Measurements from ENCODE around the gene SCYGR6. TPM values are rescaled to one million over a fixed set of nuclear protein-coding genes. Genes with fewer than 3 reads are reported as not detected.

Gene SCYGR6
- total and polyA plus RNA-seq, 5 donors from 2014 or later = not detected

DNA sequence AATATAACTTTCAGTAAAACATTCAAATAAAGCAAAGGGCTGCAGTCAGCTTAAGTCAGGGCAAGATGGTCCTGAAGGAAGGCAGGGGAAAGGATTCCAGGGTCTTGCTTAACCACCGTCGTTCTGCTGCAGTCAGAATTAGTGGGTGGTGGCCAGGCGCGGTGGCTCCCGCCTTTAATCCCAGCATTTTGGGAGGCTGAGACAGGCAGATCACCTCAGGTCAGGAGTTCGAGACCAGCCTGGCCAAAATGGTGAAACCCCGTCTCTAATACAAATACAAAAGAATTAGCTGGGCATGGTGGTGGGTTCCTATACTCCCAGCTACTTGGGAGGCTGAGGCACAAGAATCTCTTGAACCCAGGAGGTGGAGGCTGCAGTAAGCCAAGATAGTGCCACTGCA is 13.6 kb downstream of the SCYGR6 start:
- no peak for ATAC-seq (ENCODE audit: low read depth in 2 of 2)
- no peak overlapping the region for H3K4me3 Mint-ChIP-seq
- H3K27me3 ChIP-seq (ENCODE audit: control insufficient read depth, insufficient read depth, low read length) = no peaks in the 10 kb centered on the region

DNA sequence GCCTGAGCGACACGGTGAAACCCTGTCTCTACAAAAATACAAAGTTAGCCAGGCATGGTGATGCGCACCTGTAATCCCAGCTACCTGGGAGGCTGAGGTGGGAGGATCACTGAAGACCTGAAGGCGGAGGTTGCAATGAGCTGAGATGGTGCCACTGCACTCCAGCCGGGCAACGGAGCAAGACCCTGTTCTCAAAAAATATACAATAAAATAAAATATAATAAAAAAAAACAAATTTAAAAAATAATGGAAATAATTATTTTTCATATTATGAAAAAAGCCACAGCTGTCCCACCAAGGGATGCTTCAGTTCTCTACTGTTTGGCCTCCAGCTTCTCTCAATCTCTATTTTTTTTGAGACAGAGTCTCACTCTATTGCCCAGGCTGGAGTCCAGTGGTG is 17.2 kb downstream of the SCYGR6 start:
- no peak overlapping the region for H3K27ac Mint-ChIP-seq

More for the DNA sequence above, 13.6 kb downstream of the SCYGR6 start:
- peaks cover 0 to 2% (median 0%) of the 10 kb centered on the region in 7 donors for H3K9me3 Mint-ChIP-seq
- no peak overlapping the region for H3K27ac Mint-ChIP-seq
- DNase-seq = no peak
- Histone ChIP-seq H3K4me1 (ENCODE audit: control insufficient read depth, insufficient read depth, low read length, poor library complexity, severe bottlenecking) (no peaks in the 10 kb centered on the region), H3K27ac (ENCODE audit: insufficient read depth, low read length, poor library complexity, severe bottlenecking) (no peak overlapping the region), H3K9me3 (ENCODE audit: control insufficient read depth in 2 of 2, low read length in 2 of 2) (no peaks in the 10 kb centered on the region), H3K4me3 (ENCODE audit: low read depth, low read length) (no peak overlapping the region), H3K36me3 (ENCODE audit: control insufficient read depth, insufficient read depth, low read length) (no peaks in the 10 kb centered on the region)
- no peaks in the 10 kb centered on the region for H3K36me3 Mint-ChIP-seq
- H3K27me3 Mint-ChIP-seq = peaks cover 13% of the 10 kb centered on the region
- no peaks in the 10 kb centered on the region for H3K4me1 Mint-ChIP-seq

DNA sequence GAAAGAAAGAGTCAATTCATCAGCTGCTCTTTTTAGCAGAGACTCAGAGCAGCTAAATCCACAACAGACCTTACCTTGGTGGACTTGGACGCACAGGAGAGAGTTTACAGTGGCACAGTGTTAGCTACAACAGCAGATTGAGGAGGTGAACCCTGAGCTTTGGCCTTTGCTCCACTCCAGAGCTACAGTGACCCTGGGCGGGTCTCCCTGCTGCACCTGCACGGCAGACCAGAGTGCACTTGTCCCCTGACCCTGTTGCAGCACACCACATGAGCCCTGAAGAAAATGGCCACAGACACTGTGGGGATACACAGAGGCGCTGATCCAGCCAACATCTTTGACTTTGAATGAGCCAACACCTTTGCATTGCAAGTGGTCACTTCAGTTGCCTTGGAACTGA is 17.7 kb downstream of the SCYGR6 start:
- H3K4me3 ChIP-seq (ENCODE audit: low read depth, low read length) = no peak overlapping the region
- no peak overlapping the region for H3K27ac Mint-ChIP-seq
- no peak overlapping the region for H3K4me3 Mint-ChIP-seq
- no peak for DNase-seq
- peaks cover 0 to 2% (median 0%) of the 10 kb centered on the region in 7 donors for H3K9me3 Mint-ChIP-seq
- peaks cover 9% of the 10 kb centered on the region for H3K27me3 Mint-ChIP-seq
- no peak for ATAC-seq (ENCODE audit: low read depth in 2 of 2)
- H3K36me3 Mint-ChIP-seq = no peaks in the 10 kb centered on the region
- H3K27ac ChIP-seq (ENCODE audit: insufficient read depth, low read length, poor library complexity, severe bottlenecking) = no peak overlapping the region
- no peaks in the 10 kb centered on the region for H3K4me1 ChIP-seq (ENCODE audit: control insufficient read depth, insufficient read depth, low read length, poor library complexity, severe bottlenecking)
- no peaks in the 10 kb centered on the region for H3K9me3 ChIP-seq (ENCODE audit: control insufficient read depth in 2 of 2, low read length in 2 of 2)
- H3K4me1 Mint-ChIP-seq = no peaks in the 10 kb centered on the region
- H3K36me3 ChIP-seq (ENCODE audit: control insufficient read depth, insufficient read depth, low read length) = no peaks in the 10 kb centered on the region
- no peaks in the 10 kb centered on the region for H3K27me3 ChIP-seq (ENCODE audit: control insufficient read depth, insufficient read depth, low read length)

More for the DNA sequence above, 17.2 kb downstream of the SCYGR6 start:
- Histone ChIP-seq H3K27ac (ENCODE audit: insufficient read depth, low read length, poor library complexity, severe bottlenecking) (no peak overlapping the region), H3K9me3 (ENCODE audit: control insufficient read depth in 2 of 2, low read length in 2 of 2) (no peaks in the 10 kb centered on the region), H3K36me3 (ENCODE audit: control insufficient read depth, insufficient read depth, low read length) (no peaks in the 10 kb centered on the region), H3K4me1 (ENCODE audit: control insufficient read depth, insufficient read depth, low read length, poor library complexity, severe bottlenecking) (no peaks in the 10 kb centered on the region), H3K4me3 (ENCODE audit: low read depth, low read length) (no peak overlapping the region), H3K27me3 (ENCODE audit: control insufficient read depth, insufficient read depth, low read length) (no peaks in the 10 kb centered on the region)
- no peak overlapping the region for H3K4me3 Mint-ChIP-seq
- peaks cover 9% of the 10 kb centered on the region for H3K27me3 Mint-ChIP-seq
- no peak for DNase-seq
- no peaks in the 10 kb centered on the region for H3K4me1 Mint-ChIP-seq
- H3K36me3 Mint-ChIP-seq = no peaks in the 10 kb centered on the region
- no peak for ATAC-seq (ENCODE audit: low read depth in 2 of 2)
- H3K9me3 Mint-ChIP-seq = peaks cover 0 to 2% (median 0%) of the 10 kb centered on the region in 7 donors

DNA sequence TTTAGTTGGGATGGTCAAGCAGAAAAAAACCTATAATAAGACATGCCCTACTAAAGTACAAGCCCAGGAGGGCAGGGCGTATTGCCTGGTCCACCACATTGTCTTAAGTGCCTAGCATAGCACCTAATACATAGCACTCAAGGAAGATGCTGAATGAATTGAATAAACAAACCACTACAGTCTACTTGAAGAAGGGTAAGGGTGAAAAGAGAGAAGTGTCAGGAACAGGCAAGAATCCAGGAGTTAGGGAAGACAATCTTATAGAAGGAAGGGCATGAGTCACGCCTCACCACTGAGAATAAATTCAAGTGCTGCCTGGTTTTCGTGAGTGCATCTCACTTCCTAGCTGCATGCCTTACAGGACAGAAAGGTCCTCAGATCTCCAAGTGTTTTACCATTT is 20.6 kb downstream of the SCYGR6 start:
- Histone ChIP-seq H3K9me3 (ENCODE audit: control insufficient read depth in 2 of 2, low read length in 2 of 2) (no peaks in the 10 kb centered on the region), H3K4me1 (ENCODE audit: control insufficient read depth, insufficient read depth, low read length, poor library complexity, severe bottlenecking) (no peaks in the 10 kb centered on the region), H3K4me3 (ENCODE audit: low read depth, low read length) (no peak overlapping the region), H3K27ac (ENCODE audit: insufficient read depth, low read length, poor library complexity, severe bottlenecking) (no peak overlapping the region), H3K27me3 (ENCODE audit: control insufficient read depth, insufficient read depth, low read length) (peaks cover 1% of the 10 kb centered on the region), H3K36me3 (ENCODE audit: control insufficient read depth, insufficient read depth, low read length) (no peaks in the 10 kb centered on the region)
- H3K4me3 Mint-ChIP-seq = no peak overlapping the region
- ATAC-seq (ENCODE audit: low read depth in 2 of 2) = no peak
- no peaks in the 10 kb centered on the region for H3K36me3 Mint-ChIP-seq
- H3K4me1 Mint-ChIP-seq = no peaks in the 10 kb centered on the region
- H3K9me3 Mint-ChIP-seq = no peaks in the 10 kb centered on the region
- no peak for DNase-seq
- H3K27ac Mint-ChIP-seq = no peak overlapping the region
- H3K27me3 Mint-ChIP-seq = peaks cover 5% of the 10 kb centered on the region

DNA sequence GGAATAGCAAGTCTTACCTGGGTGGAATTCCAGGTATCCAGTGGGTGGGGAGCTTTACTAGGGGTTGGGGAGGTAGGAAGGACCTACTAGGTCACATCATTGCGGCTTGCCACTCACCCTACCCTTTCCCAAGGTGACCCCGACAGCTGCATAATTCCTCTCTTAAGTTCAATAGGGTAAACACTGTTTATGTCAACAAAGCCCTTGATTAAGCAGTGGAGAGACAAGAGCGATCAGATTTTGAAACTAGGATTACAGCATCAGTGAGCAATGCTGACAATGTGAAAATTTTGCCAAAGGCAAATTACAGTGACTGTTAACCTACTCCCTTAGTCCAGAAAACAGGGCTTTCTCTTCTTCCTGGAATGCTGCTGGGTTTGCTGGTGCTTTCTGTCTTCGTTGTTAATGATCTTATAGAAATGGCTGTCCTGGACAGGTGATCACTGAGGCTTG is 21.3 kb downstream of the SCYGR6 start:
- DNase-seq = no peak
- H3K36me3 Mint-ChIP-seq = no peaks in the 10 kb centered on the region
- H3K4me1 Mint-ChIP-seq = no peaks in the 10 kb centered on the region
- ATAC-seq (ENCODE audit: low read depth in 2 of 2) = no peak
- Histone ChIP-seq H3K9me3 (ENCODE audit: control insufficient read depth in 2 of 2, low read length in 2 of 2) (no peaks in the 10 kb centered on the region), H3K36me3 (ENCODE audit: control insufficient read depth, insufficient read depth, low read length) (no peaks in the 10 kb centered on the region), H3K27me3 (ENCODE audit: control insufficient read depth, insufficient read depth, low read length) (peaks cover 1% of the 10 kb centered on the region), H3K4me3 (ENCODE audit: low read depth, low read length) (no peak overlapping the region), H3K4me1 (ENCODE audit: control insufficient read depth, insufficient read depth, low read length, poor library complexity, severe bottlenecking) (no peaks in the 10 kb centered on the region), H3K27ac (ENCODE audit: insufficient read depth, low read length, poor library complexity, severe bottlenecking) (no peak overlapping the region)
- H3K4me3 Mint-ChIP-seq = no peak overlapping the region
- H3K9me3 Mint-ChIP-seq = no peaks in the 10 kb centered on the region
- H3K27ac Mint-ChIP-seq = no peak overlapping the region
- peaks cover 5% of the 10 kb centered on the region for H3K27me3 Mint-ChIP-seq

DNA sequence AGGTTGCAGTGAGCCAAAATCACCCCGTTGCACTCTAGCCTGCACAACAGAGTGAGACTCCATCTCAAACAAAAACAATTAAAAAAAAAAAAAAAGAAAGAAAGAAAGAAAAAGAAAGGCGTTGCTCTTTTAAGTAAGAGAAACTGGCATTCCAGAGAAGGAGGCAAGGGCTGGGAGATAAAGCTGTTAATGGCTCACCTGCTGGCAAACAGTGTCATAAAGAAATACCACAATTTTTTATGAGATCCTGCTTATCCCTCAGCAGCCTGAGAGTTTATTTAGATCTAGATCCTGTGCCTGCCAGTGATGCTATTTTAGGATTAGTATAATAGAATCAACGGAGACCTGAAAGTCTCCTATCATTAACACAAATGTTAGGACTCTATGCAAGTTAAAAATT is 23.0 kb downstream of the SCYGR6 start:
- no peak for DNase-seq
- Mint-ChIP-seq H3K9me3 (no peaks in the 10 kb centered on the region), H3K27me3 (peaks cover 5% of the 10 kb centered on the region), H3K27ac (no peak overlapping the region), H3K36me3 (no peaks in the 10 kb centered on the region), H3K4me3 (no peak overlapping the region), H3K4me1 (no peaks in the 10 kb centered on the region)
- H3K27ac ChIP-seq (ENCODE audit: insufficient read depth, low read length, poor library complexity, severe bottlenecking) = no peak overlapping the region
- no peaks in the 10 kb centered on the region for H3K4me1 ChIP-seq (ENCODE audit: control insufficient read depth, insufficient read depth, low read length, poor library complexity, severe bottlenecking)
- H3K4me3 ChIP-seq (ENCODE audit: low read depth, low read length) = no peak overlapping the region
- H3K27me3 ChIP-seq (ENCODE audit: control insufficient read depth, insufficient read depth, low read length) = peaks cover 1% of the 10 kb centered on the region
- H3K36me3 ChIP-seq (ENCODE audit: control insufficient read depth, insufficient read depth, low read length) = no peaks in the 10 kb centered on the region
- H3K9me3 ChIP-seq (ENCODE audit: control insufficient read depth in 2 of 2, low read length in 2 of 2) = no peaks in the 10 kb centered on the region
- no peak for ATAC-seq (ENCODE audit: low read depth in 2 of 2)

DNA sequence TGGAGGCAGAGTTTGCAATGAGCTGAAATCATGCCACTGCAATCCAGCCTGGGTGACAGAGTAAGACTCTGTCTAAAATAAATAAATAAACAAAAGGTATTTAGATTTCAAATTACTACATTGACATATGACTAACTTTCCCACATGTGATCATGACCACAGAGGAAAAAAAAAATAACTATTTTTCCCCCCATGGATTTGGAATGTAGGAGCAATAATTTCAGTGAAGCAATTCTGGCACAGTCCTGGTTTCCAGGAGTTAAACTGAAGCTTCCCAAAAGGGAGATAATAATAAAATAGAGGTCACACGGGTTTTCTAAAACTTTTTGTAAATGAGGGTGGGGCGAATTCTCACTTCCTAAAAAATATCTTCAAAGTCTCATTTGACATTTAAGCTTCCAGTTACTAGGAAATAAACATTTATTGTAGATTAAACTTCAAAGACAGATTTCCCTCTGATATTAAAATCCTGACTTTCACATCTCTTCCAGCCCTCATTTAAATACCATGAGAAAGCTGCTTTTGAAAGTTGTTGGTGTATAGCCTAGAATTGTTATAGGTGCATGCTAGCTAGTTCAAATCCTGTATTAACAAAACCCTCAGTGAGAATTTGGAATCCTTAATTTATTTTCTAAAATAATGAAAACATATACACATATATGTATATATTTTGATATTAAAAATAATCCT is 27.4 kb downstream of the SCYGR6 start:
- H3K4me3 Mint-ChIP-seq = no peak overlapping the region
- H3K4me1 Mint-ChIP-seq = no peaks in the 10 kb centered on the region
- H3K27ac Mint-ChIP-seq = no peak overlapping the region
- no peaks in the 10 kb centered on the region for H3K9me3 ChIP-seq (ENCODE audit: control insufficient read depth in 2 of 2, low read length in 2 of 2)
- no peak overlapping the region for H3K27ac ChIP-seq (ENCODE audit: insufficient read depth, low read length, poor library complexity, severe bottlenecking)
- H3K27me3 Mint-ChIP-seq = peaks cover 15% of the 10 kb centered on the region
- H3K4me1 ChIP-seq (ENCODE audit: control insufficient read depth, insufficient read depth, low read length, poor library complexity, severe bottlenecking) = no peaks in the 10 kb centered on the region
- no peaks in the 10 kb centered on the region for H3K9me3 Mint-ChIP-seq
- peaks cover 1% of the 10 kb centered on the region for H3K27me3 ChIP-seq (ENCODE audit: control insufficient read depth, insufficient read depth, low read length)
- H3K36me3 Mint-ChIP-seq = no peaks in the 10 kb centered on the region
- DNase-seq = no peak
- no peak overlapping the region for H3K4me3 ChIP-seq (ENCODE audit: low read depth, low read length)
- H3K36me3 ChIP-seq (ENCODE audit: control insufficient read depth, insufficient read depth, low read length) = no peaks in the 10 kb centered on the region
- no peak for ATAC-seq (ENCODE audit: low read depth in 2 of 2)

DNA sequence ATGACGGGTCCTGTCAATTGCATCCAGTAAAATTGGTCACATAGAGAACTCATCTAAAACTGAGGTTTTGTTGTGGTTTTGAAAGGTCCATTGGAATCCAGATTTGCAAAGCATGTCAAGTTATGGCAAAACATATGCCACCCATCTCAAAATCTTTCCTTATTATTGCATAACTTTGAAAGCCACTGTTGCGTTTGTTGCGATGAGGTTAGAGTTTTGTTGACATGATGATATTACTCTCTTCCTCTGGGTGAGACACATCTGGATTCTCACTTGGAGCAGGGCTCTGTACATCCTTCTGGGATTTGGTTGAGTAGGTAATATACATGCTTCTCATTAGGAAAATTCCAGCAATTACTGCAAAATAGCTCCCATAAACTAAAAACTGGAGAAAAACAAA is 37.4 kb downstream of the SCYGR6 start:
- Mint-ChIP-seq H3K36me3 (no peaks in the 10 kb centered on the region), H3K27ac (no peak overlapping the region), H3K4me3 (no peak overlapping the region), H3K9me3 (peaks cover 0 to 3% (median 0%) of the 10 kb centered on the region in 7 donors), H3K27me3 (peaks cover 38% of the 10 kb centered on the region), H3K4me1 (no peaks in the 10 kb centered on the region)
- H3K27me3 ChIP-seq (ENCODE audit: control insufficient read depth, insufficient read depth, low read length) = peaks cover 7% of the 10 kb centered on the region
- H3K4me3 ChIP-seq (ENCODE audit: low read depth, low read length) = no peak overlapping the region
- H3K4me1 ChIP-seq (ENCODE audit: control insufficient read depth, insufficient read depth, low read length, poor library complexity, severe bottlenecking) = no peaks in the 10 kb centered on the region
- no peaks in the 10 kb centered on the region for H3K9me3 ChIP-seq (ENCODE audit: control insufficient read depth in 2 of 2, low read length in 2 of 2)
- no peak for DNase-seq
- H3K36me3 ChIP-seq (ENCODE audit: control insufficient read depth, insufficient read depth, low read length) = no peaks in the 10 kb centered on the region
- ATAC-seq (ENCODE audit: low read depth in 2 of 2) = no peak
- H3K27ac ChIP-seq (ENCODE audit: insufficient read depth, low read length, poor library complexity, severe bottlenecking) = no peak overlapping the region

All from CD4-positive, CD25-positive, alpha-beta regulatory T cell (primary cell).